CD4-positive, alpha-beta T cell treated with Interleukin-15 for 4 hours (primary cell): Measurements from ENCODE around the gene SLC25A33.
"Not testable (repeated sequence)": the region's sequence is repeated elsewhere in the genome, so short reads cannot be mapped to it uniquely, and the experiment has no call there.

Experiments used
- DNase-seq: peaks from one replicate; pipeline ENCODE4 v3.0.0-alpha.2; 2020; ENCODE audit warnings: low spot score

Gene SLC25A33

GRCh38 chr1:9625030-9625429, 85.8 kb downstream of the SLC25A33 start:
- DNase-seq, result not testable (repeated sequence)

GRCh38 chr1:9626201-9626608, 86.9 kb downstream of the SLC25A33 start:
- DNase-seq, result peak; percentile 22

DNA sequence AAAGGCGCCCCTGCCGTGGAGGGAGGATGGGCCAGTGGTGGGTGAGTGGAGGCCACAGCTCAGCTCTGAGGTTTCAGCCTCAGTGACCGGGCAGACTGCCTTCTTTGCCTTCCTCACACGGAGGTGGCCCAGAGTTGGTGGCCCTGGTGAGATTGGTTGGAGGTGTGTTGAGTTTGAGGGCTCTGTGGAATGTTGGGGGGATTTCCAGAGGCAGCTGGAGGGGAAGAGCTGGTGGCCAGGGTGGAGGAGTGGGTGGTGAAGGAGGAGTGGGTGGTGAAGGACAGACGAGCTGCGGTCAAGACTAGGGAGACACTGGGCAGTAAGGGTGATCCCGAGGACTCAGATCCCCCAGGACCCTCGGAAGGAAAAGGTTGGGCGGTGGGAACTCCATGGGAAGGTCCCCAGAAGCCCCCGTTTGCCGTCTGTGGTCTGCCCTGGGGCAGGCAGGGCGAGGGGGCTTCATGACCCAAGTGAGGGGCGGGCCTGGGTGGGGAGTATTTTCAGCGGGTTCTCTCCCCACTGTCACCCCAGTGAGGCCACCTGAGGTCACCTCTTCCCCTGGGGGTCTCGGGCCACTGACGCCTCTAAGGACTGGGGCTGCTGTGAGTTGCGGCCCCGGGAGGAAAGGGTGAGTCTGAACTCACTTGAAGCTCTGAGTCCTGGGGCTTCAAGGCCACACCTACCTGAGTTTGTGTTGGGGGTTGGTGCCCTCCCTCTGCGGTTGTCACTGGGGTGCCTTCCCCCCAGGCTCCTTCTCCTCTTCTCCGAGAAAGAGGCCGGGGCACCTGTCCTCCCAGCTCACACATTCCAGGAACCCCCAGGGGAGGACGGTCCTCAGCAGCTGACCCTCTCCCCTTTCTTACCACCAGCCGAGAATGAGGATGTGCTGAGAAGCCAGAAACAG, 89.5 kb downstream of the SLC25A33 start:
- DNase-seq, result peak; percentile 78

- peak; percentile 71 for DNase-seq
These were observed 90.4 kb downstream of the SLC25A33 start for GRCh38 chr1:9629445-9630201.

DNA sequence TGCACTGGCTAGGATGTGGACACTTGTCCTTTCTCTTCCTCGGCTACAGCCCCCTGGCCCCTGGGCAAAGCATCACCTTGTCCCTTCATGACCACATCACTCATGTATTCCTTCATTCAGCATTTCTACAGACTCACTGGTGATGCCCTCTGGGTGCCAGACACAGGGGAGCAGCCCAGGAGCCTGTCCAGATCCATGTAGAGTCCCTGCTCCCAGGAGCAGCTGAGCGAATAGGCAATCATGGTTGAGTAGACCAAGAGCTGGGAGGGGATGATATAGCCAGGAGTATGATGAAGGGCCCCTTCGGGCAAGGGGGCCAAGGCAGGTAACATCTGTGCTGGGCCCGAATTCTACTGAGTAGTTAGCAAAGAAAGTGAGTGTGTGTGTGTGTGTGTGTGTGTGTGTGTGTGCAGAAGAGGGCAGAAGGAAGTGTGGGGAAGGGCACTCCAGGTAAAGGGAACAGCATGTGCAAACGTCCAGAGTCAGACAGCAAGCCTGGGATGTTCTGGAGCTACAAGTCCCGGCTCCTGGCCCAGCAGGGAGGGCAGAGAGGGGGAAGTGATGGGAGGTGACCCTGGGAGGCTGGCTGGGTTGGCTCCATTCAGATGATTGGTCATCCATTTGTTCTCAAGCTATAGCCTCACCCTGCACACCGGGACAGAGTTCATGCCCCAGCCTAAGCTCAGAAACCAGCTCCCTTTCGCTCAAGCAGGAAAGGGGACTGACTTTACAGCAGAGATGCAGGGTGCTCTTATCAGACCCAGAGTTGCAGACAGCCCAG, 91.3 kb downstream of the SLC25A33 start:
- DNase-seq, result peak; percentile 10

- DNase-seq, result no peak
These were observed 92.3 kb downstream of the SLC25A33 start for GRCh38 chr1:9631613-9632012.

GRCh38 chr1:9633493-9633892, 94.2 kb downstream of the SLC25A33 start:
- no peak for DNase-seq

DNA sequence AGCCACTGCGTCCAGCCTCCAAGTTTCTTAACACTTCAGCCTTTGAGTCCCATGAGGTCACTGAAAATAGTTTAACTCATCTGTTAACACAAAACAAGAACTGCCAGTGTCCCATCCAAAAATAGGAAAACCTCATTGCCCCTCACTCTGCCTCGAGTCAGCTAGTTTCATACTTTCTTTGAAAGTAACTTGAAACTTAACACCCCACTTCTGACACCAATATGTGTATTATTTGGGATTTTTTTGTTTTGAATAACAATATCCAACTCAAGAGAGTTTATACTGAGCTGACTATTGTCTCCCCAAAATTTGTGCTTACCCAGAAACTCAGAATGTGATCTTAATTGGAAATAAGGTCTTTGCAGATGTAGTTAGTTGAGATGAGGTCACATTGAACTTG, 95.3 kb downstream of the SLC25A33 start:
- no peak for DNase-seq
